Activated naive CD4-positive, alpha-beta T cell treated with Interleukin-2 at 50 U/mL for 16 hours (primary cell): ENCODE data around the gene NDUFB6.

Experiments
- DNase-seq: peaks from one replicate; pipeline ENCODE4 v3.0.0-alpha.2; 2020

Gene NDUFB6

DNA sequence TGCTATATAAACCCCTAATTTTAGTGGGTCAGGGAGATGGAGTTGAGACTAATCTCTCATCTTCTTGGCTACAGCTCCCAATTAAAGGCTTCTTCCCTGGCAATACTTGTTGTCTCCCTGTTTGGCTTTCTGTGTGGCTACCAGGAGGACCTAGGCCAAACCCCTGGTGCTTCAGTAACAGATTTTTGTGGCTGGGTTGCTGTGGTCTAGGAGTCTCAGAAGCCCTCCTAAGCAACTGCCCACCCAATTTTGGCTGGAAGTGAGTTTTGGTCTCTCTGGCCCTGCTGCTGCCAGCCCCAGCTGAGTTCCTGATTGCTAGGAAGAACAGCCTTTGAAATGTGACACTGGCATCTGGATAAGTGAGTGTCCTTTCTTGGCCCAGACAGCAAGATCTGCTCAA lies 56.7 kb downstream of the NDUFB6 start:
- DNase-seq, result no peak

GRCh38 chr9:32508728-32509127 lies 64.2 kb downstream of the NDUFB6 start:
- no peak for DNase-seq

DNA sequence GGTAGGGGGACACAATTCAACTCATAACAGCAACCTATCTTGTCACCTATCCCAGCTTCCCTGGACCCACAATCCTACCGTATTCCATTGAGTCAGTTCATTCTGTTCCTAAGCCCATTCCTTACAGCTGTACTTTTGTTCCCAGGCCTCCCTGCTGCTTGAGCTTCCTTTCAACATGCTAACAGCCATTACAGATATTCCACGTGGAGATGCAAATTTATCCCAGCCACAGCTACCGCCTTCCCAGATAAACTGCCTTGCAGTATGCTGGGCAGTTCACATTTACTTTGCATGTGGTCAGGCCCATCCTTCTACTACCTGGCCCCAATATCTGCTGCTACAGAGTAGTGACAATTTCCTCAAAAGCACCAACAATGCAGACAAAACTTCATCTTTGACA lies 70.0 kb downstream of the NDUFB6 start:
- DNase-seq, result no peak
